Endometrium (tissue), 2 donors: ENCODE measurements around the gene ENTPD2.
"Not testable (repeated sequence)": the region's sequence is repeated elsewhere in the genome, so short reads cannot be mapped to it uniquely, and the experiment has no call there.

ENCODE experiments used
- FAIRE-seq: peaks from 2 replicates; lab custom pipeline; 2012; peaks lifted over from hg19 to GRCh38; lab: Jason Lieb, UNC
- donor health status: control.
- donor health status: control.

ENTPD2 gene

GRCh38 chr9:137064027-137064879 lies 10.4 kb upstream of the ENTPD2 start:
- no peak for FAIRE-seq

DNA sequence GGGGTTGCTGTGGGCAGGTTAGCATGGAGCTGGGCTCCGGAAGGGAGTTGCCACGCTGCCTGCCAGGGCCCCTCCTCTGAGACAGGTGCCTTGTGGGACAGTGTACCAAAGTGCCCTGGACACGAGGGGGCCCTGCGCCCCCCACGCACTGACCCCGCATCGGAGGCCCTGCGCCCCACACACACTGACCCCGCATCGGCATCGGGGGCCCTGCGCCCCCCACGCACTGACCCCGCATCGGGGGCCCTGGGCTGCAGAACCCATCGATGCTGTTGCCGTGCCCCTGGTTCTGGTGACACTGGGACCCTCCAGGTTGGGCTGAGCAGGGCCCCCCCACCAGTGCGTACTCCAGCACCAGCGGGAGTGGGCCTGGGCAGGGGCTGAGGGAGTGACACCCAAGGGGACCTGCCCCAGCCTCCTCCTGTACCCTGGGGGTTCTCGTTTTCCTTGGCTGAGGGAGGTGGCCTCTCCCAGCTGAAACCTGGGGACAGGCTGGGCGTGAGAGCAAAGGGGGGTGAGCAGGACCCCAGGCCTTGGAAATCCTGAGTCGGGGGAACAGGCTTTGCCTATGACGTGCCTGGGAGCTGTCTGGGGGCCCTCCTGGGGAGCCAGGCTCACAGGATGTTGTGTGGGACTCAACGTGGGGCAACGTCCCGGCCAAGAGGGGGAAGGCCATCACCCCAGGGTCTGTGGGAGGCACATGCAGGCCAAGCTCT lies 9.6 kb upstream of the ENTPD2 start:
- FAIRE-seq = no peak

DNA sequence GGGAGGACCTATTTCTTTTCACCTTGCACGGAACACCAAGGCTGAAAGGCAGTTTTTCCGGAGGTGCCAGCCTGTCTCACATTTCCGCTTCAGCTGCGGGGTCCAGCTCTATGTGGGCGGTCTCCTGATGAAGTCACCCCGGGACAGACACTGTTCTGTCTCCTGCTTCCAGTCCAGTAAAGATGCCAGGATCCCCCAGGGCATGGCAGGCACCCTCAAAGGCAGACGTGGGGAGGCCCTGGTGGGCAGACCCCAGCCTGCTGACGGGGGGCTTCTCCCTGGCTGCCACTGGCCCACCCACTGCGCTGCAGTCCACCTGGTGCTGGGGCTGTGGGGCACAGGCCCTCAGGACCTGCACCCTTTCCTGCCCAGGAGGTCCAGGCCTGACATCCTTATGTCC lies 8.9 kb upstream of the ENTPD2 start:
- FAIRE-seq = not testable (repeated sequence)

DNA sequence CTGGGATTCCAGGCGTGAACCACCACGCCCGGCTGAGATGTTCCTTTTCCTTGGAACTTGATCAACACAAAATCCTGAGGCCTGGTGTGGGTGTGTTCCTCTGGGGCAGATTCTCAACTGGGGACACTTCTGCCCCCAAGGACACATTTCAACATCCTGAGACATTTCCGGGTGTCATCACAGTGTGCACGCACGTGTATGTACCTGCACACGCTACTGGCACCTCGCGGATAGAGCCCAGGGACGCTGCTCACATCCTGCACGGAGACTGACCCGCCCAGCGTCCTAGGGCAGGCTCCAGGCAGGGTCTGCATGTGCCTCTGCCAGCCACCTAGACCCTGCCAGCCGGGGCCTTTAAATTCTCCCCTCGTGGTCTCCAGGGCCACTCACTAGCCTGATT lies 8.5 kb upstream of the ENTPD2 start:
- no peak for FAIRE-seq

DNA sequence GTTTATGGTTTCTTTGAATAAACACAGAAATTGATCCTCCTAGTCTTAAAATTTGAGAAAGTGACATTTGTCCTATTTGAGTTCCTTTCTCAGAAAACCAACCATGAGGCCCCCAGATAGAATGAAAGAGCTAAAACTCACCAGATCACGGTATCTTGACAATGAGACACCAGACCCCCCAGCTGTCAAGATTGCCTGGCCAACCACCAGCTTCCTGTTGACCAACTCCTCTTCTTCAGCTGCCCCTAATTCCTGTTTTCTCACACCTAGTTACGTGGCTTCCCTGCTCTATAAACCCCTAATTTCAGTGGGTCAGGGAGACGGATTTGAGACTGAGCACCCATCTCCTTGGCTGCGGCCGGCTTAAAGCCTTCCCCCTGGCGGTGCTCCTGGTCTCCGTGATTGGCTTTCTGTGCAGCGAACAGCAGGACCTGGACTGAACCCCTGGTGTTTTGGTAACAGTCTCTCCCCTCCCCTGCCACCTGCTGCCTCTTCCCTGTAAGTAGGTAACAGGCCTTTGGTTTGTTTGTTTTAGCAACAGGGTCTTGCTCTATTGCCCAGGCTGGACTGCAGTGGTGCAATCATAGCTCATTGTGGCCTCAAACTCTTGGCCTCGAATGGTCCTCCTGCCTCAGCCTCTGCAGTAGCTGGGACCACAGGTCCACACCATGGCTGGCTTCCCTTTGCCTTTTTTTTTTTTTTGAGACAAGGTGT lies 4.8 kb upstream of the ENTPD2 start:
- FAIRE-seq = no peak

- no peak for FAIRE-seq
These were observed 3.7 kb upstream of the ENTPD2 start for GRCh38 chr9:137057545-137057944.

DNA sequence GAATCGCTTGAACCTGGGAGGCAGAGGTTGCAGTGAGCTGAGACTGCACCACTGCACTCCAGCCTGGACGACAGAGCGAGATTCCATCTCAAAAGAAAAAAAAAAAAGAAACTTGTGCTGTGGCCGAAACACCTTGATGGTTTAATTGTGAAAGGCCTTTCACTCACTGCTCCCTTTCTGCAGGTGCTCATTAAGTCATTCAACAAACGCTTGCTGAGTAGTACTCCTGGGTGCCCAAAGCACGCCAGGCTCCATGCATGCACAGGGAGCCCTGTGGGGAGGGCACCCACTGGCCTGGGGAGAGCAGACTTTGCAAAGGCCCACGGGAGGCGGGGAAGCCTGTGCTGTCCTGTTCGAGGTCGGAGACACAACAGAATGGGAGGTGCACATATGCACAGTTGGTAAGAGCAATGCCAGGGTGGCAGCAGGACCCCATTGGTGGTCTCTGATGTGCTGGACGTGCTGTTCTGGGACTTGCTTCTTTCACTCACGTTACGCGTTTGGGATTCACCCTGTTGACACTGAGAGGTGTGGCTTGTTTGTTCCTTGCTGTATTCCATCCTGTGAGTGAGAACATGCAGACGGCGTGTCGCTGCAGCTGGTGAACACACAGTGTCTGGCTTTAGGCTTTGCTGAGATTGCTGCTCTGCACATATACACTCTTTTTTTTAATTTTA lies 3.0 kb upstream of the ENTPD2 start:
- FAIRE-seq = no peak

GRCh38 chr9:137055385-137056364 lies 1.8 kb upstream of the ENTPD2 start:
- peak; percentile 91 for FAIRE-seq

GRCh38 chr9:137054932-137055384 lies 1.1 kb upstream of the ENTPD2 start:
- no peak for FAIRE-seq

DNA sequence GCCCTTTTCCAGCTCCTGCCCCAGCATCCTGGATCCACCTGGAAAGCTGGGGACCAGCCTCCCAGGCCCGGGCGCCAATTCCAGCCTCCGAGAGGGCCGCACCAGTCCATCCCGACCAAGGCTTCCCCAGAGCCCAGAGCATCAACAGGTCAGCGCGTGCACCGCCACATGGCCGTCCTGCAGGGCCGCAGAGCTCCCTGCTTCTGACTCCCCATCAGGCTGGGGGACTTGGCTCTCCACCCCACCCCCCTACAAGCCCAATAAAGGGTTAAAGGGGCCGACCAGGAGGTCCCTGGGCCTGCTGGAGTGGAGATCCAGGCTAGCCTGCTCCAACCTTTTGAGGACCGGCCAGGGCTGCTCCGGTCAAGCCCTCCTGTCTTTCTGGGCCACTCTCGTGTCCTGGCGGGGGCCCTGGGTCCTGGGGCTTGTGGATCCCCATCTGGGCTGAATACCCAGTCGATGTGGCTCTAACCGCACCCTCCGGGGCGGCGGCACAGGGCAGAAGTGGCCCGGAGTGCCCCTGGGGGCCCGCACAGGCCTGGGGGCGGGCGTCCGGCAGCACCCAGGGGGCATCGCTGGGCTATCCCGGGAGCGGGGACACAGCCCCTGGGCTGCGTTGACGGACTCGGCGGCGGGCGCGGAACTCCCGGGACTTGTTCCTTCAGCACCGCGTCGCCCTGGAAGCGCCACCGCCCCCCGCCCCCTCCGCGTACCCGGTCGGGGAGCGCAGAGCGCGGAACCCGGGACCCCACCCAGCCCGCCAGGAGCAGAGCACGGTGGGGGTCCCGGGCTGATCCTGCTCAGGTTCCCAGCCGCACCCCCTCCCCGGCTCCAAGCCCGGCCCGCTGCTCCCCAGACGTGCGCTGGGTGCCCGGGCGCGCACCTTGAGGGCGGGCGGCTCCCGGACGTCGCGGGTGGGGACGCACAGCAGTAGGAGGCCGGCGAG lies 590 bp downstream of the ENTPD2 start:
- no peak for FAIRE-seq

DNA sequence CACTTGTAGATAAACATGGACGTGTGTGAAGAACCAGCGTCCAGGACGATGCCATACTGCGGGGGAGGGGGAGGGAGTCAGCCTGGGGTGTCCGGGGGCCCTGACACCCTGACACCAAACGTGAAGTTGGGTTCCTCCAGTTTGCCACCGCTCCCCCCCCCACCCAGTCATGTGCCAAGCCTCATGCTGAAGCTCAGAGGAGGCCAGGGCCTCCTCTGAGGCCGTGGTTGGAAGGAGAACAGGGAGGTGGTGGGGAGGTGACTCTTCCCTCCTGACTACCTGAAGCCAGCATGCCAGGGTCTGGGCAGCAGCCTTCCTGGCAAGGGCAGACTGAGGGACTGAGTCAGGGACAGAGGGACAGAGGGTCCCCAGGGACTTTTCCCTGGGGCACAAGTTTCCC lies 1.6 kb downstream of the ENTPD2 start:
- no peak for FAIRE-seq

DNA sequence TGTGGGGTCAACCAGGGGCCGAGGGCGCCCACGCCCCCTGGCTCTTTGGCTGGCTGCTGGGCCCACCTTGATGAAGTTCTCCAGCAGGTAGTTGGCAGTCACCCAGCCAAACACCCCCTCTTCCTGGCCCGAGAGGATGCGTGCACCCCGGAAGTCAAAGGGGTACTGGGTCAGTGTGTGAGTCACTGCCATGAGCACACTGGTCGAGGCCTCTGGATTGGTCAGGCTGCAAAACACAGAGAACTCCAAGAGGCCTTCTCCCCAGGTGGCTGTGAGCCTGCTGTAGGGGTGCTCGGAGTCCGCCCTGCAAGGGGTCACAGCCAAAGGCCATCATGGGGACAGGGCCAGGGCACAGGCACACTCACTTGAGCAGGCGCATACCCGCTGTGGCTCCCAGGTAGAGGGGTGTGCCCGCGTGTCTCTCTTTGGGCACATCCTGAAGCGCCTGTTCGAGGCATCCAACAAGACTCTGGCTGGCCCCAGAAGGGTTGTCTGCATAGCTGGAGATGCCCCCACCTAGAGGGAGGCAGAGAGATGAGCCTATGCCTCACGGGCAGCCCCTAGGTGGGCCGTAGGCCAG lies 2.6 kb downstream of the ENTPD2 start:
- no peak for FAIRE-seq

DNA sequence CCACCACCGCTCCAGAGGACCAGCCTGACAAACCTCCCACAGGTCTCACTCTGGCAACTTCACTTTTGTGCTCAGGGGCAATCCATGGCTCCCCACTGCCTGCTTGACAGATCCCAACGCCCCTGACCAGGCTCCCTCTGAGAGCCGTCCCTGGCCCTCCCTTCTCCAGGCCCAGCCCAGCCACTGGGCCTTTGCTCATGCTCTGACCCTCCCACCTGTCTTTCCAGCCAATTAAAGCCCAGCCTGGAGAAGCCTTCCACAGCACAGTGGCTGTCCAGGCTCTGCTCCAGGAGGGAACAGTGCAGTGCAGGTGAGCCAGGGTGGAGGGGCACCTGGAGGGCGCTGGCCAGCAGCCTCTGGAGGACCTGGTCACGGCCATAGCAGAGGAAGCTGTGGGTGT lies 3.3 kb downstream of the ENTPD2 start:
- no peak for FAIRE-seq

GRCh38 chr9:137049544-137050449 lies 4.1 kb downstream of the ENTPD2 start:
- peak; percentile 72 for FAIRE-seq

DNA sequence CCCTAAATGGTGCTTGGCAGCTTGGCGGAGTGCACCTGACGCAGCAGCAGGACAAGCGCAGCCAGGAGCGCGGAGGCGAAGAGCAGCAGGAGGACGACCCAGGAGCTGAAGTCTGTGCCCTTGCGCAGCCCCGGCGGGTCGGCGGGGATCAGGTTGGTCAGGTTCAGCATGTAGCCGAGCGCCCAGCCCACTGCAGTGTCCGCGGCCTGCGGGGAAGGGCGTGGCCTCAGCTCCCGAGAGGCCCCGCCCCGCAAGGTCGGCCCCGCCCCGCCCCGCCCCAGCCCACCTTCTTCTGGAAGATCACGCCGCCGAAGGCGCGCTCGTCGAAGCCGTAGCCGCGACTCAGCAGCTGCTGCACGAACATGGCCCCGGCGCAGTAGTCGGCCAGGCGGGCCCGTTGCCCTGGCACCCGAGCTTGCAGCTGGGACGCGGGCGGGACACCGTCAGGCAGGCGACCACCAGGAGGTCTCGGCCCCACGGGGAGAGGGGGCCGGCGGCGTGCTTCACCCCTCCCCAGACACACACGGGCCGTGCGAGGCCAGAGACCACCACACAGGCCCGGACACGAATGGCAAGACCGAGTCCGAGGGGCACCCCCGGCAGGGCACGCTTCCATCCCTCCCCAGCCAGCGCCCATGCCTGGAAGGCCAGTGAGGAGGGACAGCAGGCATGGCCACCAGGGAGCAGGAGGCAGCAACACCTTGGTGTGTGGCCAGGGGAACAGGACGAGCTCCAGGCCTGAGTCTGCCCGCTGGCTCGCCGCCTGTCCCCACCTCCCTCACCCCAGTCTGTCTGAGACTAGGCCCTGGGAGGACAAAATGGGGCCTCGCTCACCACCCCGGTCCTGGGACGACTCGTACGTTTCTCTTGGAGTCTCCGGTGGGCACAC lies 5.0 kb downstream of the ENTPD2 start:
- no peak for FAIRE-seq

- no peak for FAIRE-seq
These were observed 7.6 kb downstream of the ENTPD2 start, which contains the start of gene NPDC1 for GRCh38 chr9:137046088-137046787. Gene NPDC1 (minus strand): TSS chr9:137046177. CDS start chr9:137045989, 188 bp downstream.
